Measurements from ENCODE around the gene TRPM5. TPM values are rescaled to one million over a fixed set of nuclear protein-coding genes. Genes with fewer than 3 reads are reported as not detected.

TRPM5 gene
- polyA plus RNA-seq, 1 of the 3 experiments (the other 2 are of a cell fraction), result not detected

- no peaks in the 10 kb centered on the region for H3K9me2 ChIP-seq
- H3F3A ChIP-seq (replicated peaks; ENCODE audit: insufficient read depth), result no peaks in the 10 kb centered on the region
- H3K36me3 ChIP-seq (replicated peaks in 1 of 2; ENCODE audit: control insufficient read depth in 1 of 2, insufficient read depth in 2 of 2, low read length in 1 of 2), result no peaks in the 10 kb centered on the region
- H3K4me2 ChIP-seq, result no peak overlapping the region
- DNase-seq, result no peak
- no peaks in the 10 kb centered on the region for H4K20me1 ChIP-seq (ENCODE audit: insufficient read depth)
- WGBS (ENCODE audit: low lambda C conversion rate), result 46% methylated on average over 13 of the region's 16 CpGs
- H3K79me2 ChIP-seq (ENCODE audit: insufficient read depth), result no peaks in the 10 kb centered on the region
- H3K9ac ChIP-seq, result no peak overlapping the region
- ChIA-PET POLR2A (no interaction called here), CTCF (interaction anchor here (1.5 kb wide), 1 partner anchor 46 kb away, joined by 4 read pairs; no protein-coding TSS in a partner anchor)
- no peaks in the 10 kb centered on the region for H3K9me3 ChIP-seq
- TF ChIP-seq USF2 (IDR thresholded peaks at IDR 0.05; ENCODE audit: borderline replicate concordance, low read depth, low read length), result no peak
- TF ChIP-seq JUND (IDR thresholded peaks at IDR 0.05), result no peak
- TF ChIP-seq TCF12 (IDR thresholded peaks at IDR 0.05), result no peak
- no peak for TF ChIP-seq RAD21 (IDR thresholded peaks at IDR 0.05; ENCODE audit: low read length)
- no peak for TF ChIP-seq RCOR1 (IDR thresholded peaks at IDR 0.05; ENCODE audit: low read length)
- TF ChIP-seq MAX (IDR thresholded peaks at IDR 0.05; ENCODE audit: low read depth), result no peak
- no peak for TF ChIP-seq POLR2AphosphoS5 (IDR thresholded peaks at IDR 0.05; ENCODE audit: low read depth, low read length)
- no peak for TF ChIP-seq PBX3 (IDR thresholded peaks at IDR 0.05)
- TF ChIP-seq YY1 (IDR thresholded peaks at IDR 0.05; ENCODE audit: low read depth), result no peak
- TF ChIP-seq MXI1 (IDR thresholded peaks at IDR 0.05; ENCODE audit: low read depth, low read length), result no peak
- no peak for TF ChIP-seq FOXM1 (IDR thresholded peaks at IDR 0.05; ENCODE audit: low read depth)
- TF ChIP-seq IRF3 (IDR thresholded peaks at IDR 0.05; ENCODE audit: low read depth, low read length), result no peak
- TF ChIP-seq GATA2 (CRISPR knock-in tag; IDR thresholded peaks at IDR 0.05), result no peak
- TF ChIP-seq SMC3 (IDR thresholded peaks at IDR 0.05; ENCODE audit: low read depth, low read length), result no peak
- TF ChIP-seq USF1 (IDR thresholded peaks at IDR 0.05; ENCODE audit: borderline replicate concordance, low read depth), result no peak
- peaks cover 0 to 4% of the 10 kb centered on the region in 2 experiments; a peak in 1 of 4 replicates for H3K4me1 ChIP-seq (ENCODE audit: control insufficient read depth in 1 of 2, insufficient read depth in 2 of 2, low read depth in 1 of 2, low read length in 1 of 2)
- no peak overlapping the region for H3K4me3 ChIP-seq (ENCODE audit: low read depth in 2 of 2, low read length in 1 of 2)
- no peaks in the 10 kb centered on the region for H3K27me3 ChIP-seq (ENCODE audit: insufficient read depth)
- H3K27ac ChIP-seq (ENCODE audit: low read depth in 2 of 2, low read length in 1 of 2), result no peak overlapping the region
- no peak overlapping the region for H2AFZ ChIP-seq (ENCODE audit: low read depth)
Observed at GRCh38 chr11:2466869-2467694, 22.8 kb upstream of the TRPM5 start.

Measured in SK-N-SH (cell line).